ES-I3 (cell line): ENCODE data around the gene CEACAM19.

Source experiments
- H3K36me3 ChIP-seq: 2 replicates; pipeline ENCODE4 v1.6.1; 2013; ENCODE audit warnings: mild to moderate bottlenecking, low read length, control low read depth, moderate library complexity; ENCODE audit not compliant: insufficient read depth
- H3K4me1 ChIP-seq: 2 replicates; pipeline ENCODE4 v1.6.1; 2013; ENCODE audit warnings: mild to moderate bottlenecking, control low read depth, low read length; ENCODE audit not compliant: insufficient read depth
- H3K9ac ChIP-seq: 2 replicates; pipeline ENCODE4 v1.6.1; 2013; ENCODE audit warnings: low read depth, mild to moderate bottlenecking, low read length, moderate library complexity
- H3K9me3 ChIP-seq: 2 replicates; pipeline ENCODE4 v1.6.1; 2013; ENCODE audit warnings: mild to moderate bottlenecking, low read length, moderate library complexity; ENCODE audit not compliant: control insufficient read depth, insufficient read depth

The CEACAM19 gene

DNA sequence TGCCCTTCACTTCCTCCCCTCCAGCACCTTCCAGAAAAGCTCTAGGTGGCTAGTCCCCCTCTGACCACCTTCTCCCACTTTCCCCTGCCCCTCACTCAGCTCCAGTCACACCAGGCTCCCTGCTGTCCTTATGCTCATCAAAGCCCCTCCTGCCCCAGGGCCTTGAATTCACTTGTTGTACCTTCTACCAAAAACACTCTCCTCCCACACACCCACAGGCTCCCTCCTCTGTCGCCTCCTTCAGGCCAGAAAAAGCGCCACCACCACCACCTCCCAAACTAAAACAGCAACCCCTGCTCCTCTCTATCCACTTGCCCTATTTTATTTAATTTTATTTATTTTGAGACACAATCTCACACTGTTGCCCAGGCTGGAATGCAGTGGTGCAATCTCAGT lies 22.9 kb downstream of the CEACAM19 start:
- no peak overlapping the region for H3K9ac ChIP-seq
- peaks cover 5% of the 10 kb centered on the region; the same call in 1 of the 2 replicates for H3K4me1 ChIP-seq
- H3K9me3 ChIP-seq = no peaks in the 10 kb centered on the region
- H3K36me3 ChIP-seq = no peaks in the 10 kb centered on the region

DNA sequence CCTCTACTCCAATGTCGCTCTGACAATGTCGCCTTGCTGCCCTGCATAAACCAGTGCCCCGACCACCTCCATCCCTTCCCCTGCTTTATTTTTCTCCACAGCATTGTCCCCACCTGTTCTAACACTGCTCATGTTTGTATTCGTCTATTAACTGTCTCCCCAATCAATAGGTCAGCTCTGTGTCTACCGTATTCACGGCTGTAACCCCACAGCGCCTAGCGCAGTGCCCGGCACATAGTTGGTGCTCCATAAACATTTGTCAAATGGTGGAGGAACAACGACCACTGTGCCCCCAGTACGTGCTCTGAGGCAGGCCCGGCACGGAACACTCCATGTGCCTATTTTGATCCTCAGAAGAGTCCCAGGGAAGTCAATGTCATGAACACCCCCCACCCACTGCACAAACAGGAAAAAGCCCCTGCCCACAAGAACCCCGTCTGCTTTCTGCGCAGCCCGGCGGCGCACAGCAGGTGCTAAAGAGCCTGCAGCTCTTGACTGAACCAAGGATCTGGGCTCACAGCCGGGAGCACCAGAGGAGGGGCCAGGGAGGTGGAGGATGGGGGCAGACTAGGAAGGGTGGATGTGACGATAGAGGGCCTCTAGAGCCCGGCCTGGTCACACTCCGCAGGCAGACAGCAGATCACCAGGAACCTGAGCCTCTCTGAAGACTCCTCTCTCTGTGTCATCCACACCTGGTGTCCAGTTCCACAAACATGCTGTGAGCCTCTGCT lies 25.8 kb downstream of the CEACAM19 start:
- H3K36me3 ChIP-seq = no peaks in the 10 kb centered on the region
- H3K4me1 ChIP-seq = no peaks in the 10 kb centered on the region; the same call in 1 of the 2 replicates
- H3K9ac ChIP-seq = no peak overlapping the region
- no peaks in the 10 kb centered on the region for H3K9me3 ChIP-seq

- Histone ChIP-seq H3K9me3 (no peaks in the 10 kb centered on the region), H3K36me3 (no peaks in the 10 kb centered on the region), H3K9ac (no peak overlapping the region), H3K4me1 (no peaks in the 10 kb centered on the region)
Measured at GRCh38 chr19:44697670-44698034, 26.4 kb downstream of the CEACAM19 start.

DNA sequence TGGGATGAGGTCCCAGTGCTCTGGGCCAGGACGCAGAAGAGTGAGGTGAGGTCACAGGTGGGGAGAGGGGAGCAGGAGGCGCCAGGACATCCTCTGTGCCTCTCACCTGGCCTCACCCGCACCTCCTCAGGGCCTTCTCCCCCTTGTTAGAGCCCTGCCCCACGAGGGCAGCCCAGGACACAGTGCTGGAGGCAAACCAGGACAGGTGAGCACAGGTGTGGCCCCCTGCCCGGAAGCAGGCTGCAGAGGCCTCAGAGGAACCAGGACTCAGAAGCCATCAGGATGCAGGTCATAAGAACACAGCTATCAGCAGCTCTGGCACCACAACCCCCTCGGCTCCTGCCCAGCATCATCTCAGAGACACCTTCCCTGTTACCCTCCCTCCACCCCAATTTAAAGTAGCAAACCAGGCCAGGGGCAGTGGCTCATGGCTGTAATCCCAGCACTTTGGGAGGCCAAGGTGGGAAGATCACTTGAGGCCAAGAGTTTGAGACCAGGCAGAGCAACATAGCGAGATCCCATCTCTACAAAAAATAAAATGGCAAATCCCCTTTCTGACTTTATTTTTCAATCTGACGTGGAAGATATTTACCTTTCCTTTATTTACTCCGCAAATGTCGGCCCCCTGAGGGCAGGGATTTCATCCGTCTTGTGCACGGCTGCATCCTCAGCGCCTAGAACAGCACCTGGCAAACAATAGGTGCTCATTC lies 27.4 kb downstream of the CEACAM19 start, which contains the start of gene CEACAM16:
Gene CEACAM16 (plus strand): TSS at position 660 of the 710 bp plus-strand sequence. CDS start 2,306 bp downstream, outside the sequence.
- Histone ChIP-seq H3K36me3 (no peaks in the 10 kb centered on the region), H3K4me1 (no peaks in the 10 kb centered on the region), H3K9me3 (no peaks in the 10 kb centered on the region), H3K9ac (no peak within 1 kb of the TSS)

- H3K9me3 ChIP-seq = no peaks in the 10 kb centered on the region
- no peak overlapping the region for H3K9ac ChIP-seq
- H3K36me3 ChIP-seq = no peaks in the 10 kb centered on the region
- H3K4me1 ChIP-seq = no peaks in the 10 kb centered on the region
Measured at GRCh38 chr19:44700547-44700946, 29.3 kb downstream of the CEACAM19 start.

- H3K4me1 ChIP-seq = no peaks in the 10 kb centered on the region
- no peak overlapping the region for H3K9ac ChIP-seq
Measured at GRCh38 chr19:44701228-44701627, 29.9 kb downstream of the CEACAM19 start.

GRCh38 chr19:44702551-44703176 lies 31.4 kb downstream of the CEACAM19 start:
- no peaks in the 10 kb centered on the region for H3K4me1 ChIP-seq
- H3K9ac ChIP-seq = no peak overlapping the region
- no peaks in the 10 kb centered on the region for H3K9me3 ChIP-seq
- no peaks in the 10 kb centered on the region for H3K36me3 ChIP-seq

More at GRCh38 chr19:44701228-44701627, 29.9 kb downstream of the CEACAM19 start:
- H3K36me3 ChIP-seq = no peaks in the 10 kb centered on the region
- H3K9me3 ChIP-seq = no peaks in the 10 kb centered on the region

DNA sequence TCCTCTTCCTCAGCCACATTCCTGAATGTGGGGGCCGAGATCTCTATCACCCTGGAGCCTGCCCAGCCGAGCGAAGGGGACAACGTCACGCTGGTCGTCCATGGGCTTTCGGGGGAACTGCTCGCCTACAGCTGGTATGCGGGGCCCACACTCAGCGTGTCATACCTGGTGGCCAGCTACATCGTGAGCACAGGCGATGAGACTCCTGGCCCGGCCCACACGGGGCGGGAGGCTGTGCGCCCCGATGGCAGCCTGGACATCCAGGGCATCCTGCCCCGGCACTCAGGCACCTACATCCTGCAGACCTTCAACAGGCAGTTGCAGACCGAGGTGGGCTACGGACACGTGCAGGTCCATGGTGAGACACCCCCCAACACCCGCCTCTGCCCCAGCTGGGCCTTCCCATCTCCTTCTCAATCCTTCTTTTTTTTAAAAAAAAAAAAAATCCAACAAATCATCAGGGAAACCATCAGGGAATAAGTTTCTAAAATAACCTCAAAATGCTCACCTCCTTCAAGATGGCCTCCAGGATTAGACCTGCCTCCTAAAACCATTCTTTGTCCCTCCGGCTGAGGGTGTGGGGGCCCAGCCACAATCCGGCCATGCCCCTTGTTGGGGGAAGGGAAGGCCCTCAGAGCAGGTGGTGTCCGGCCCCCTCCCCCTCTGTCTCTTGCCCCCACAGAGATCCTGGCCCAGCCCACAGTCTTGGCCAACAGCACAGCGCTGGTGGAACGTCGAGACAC lies 32.2 kb downstream of the CEACAM19 start:
- Histone ChIP-seq H3K9ac (no peak overlapping the region), H3K4me1 (no peaks in the 10 kb centered on the region), H3K9me3 (no peaks in the 10 kb centered on the region), H3K36me3 (no peaks in the 10 kb centered on the region)

DNA sequence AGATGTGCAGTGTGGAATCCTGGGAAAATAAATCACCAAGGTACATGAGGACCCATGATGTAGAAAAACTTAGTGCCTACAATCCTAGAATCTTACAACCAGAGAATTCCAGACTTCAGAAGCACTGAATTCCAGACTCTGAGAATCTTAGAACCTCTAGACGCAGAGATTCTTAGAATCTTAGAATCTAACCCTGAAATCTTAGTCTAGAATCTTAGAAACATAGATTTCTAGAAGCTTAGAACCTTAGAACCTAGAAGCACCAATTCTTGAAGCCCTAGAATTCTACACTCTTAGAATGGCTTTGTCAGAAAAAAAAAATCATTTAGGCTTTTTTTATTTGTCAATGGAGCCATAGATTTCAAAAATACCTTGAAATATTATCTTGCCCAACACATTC lies 33.7 kb downstream of the CEACAM19 start:
- no peaks in the 10 kb centered on the region for H3K4me1 ChIP-seq
- H3K9me3 ChIP-seq = no peaks in the 10 kb centered on the region
- H3K36me3 ChIP-seq = no peaks in the 10 kb centered on the region

GRCh38 chr19:44705502-44706010 lies 34.3 kb downstream of the CEACAM19 start:
- Histone ChIP-seq H3K4me1 (no peaks in the 10 kb centered on the region), H3K9ac (no peak overlapping the region), H3K9me3 (no peaks in the 10 kb centered on the region), H3K36me3 (no peaks in the 10 kb centered on the region)

More for the DNA sequence above, 33.7 kb downstream of the CEACAM19 start:
- no peak overlapping the region for H3K9ac ChIP-seq

- no peaks in the 10 kb centered on the region for H3K9me3 ChIP-seq
- H3K36me3 ChIP-seq = no peaks in the 10 kb centered on the region
- H3K9ac ChIP-seq = no peak overlapping the region
- no peaks in the 10 kb centered on the region for H3K4me1 ChIP-seq
Measured at GRCh38 chr19:44706506-44707236, 35.4 kb downstream of the CEACAM19 start.

GRCh38 chr19:44707794-44708193 lies 36.5 kb downstream of the CEACAM19 start:
- Histone ChIP-seq H3K36me3 (no peaks in the 10 kb centered on the region), H3K4me1 (no peaks in the 10 kb centered on the region), H3K9me3 (no peaks in the 10 kb centered on the region), H3K9ac (no peak overlapping the region)

DNA sequence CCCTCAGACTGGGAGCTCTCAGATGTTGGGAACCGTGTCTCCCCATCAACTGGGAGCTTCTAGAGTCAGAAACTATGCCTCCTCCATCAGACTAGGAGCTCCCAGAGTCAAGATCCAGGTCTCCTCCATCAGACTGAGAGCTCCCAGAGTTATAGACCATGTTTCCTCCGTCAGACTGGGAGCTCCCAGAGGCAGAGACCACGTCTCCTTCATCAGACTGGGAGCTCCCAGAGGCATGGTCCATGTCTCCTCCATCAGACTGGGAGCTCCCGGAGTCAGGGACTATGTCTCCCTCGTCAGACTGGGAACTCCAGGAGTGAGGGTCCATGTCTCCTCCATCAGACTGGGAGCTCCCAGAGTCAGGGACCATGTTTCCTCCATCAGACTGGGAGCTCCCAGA lies 37.7 kb downstream of the CEACAM19 start:
- no peaks in the 10 kb centered on the region for H3K4me1 ChIP-seq
- no peaks in the 10 kb centered on the region for H3K9me3 ChIP-seq
- no peak overlapping the region for H3K9ac ChIP-seq
- no peaks in the 10 kb centered on the region for H3K36me3 ChIP-seq
